ENCODE data around the gene ADARB2.

ADARB2 gene

GRCh38 chr10:1735562-1735961, 1.8 kb downstream of the ADARB2 start:
- no peak for DNase-seq (ENCODE audit: low read depth)

GRCh38 chr10:1734288-1734687, 3.0 kb downstream of the ADARB2 start:
- DNase-seq (ENCODE audit: low read depth): no peak

- no peak for DNase-seq (ENCODE audit: low read depth)
Measured at GRCh38 chr10:1733720-1734119, 3.6 kb downstream of the ADARB2 start.

GRCh38 chr10:1732564-1732996, 4.7 kb downstream of the ADARB2 start:
- no peak for DNase-seq (ENCODE audit: low read depth)

GRCh38 chr10:1731592-1731991, 5.7 kb downstream of the ADARB2 start:
- DNase-seq (ENCODE audit: low read depth): no peak

- DNase-seq (ENCODE audit: low read depth): no peak
Measured at GRCh38 chr10:1729751-1730150, 7.6 kb downstream of the ADARB2 start.

GRCh38 chr10:1726861-1727260, 10.5 kb downstream of the ADARB2 start:
- DNase-seq (ENCODE audit: low read depth): no peak

- no peak for DNase-seq (ENCODE audit: low read depth)
Measured at GRCh38 chr10:1724921-1725488, 12.3 kb downstream of the ADARB2 start.

- DNase-seq (ENCODE audit: low read depth): no peak
Measured at GRCh38 chr10:1716839-1717238, 20.5 kb downstream of the ADARB2 start.

- no peak for DNase-seq (ENCODE audit: low read depth)
Measured at GRCh38 chr10:1715821-1716220, 21.5 kb downstream of the ADARB2 start.

GRCh38 chr10:1712944-1713671, 24.2 kb downstream of the ADARB2 start:
- DNase-seq (ENCODE audit: low read depth): no peak

GRCh38 chr10:1712314-1712713, 25.0 kb downstream of the ADARB2 start:
- DNase-seq (ENCODE audit: low read depth): no peak

GRCh38 chr10:1709161-1709560, 28.2 kb downstream of the ADARB2 start:
- no peak for DNase-seq (ENCODE audit: low read depth)

- no peak for DNase-seq (ENCODE audit: low read depth)
Measured at GRCh38 chr10:1708746-1709145, 28.6 kb downstream of the ADARB2 start.

GRCh38 chr10:1706711-1707110, 30.6 kb downstream of the ADARB2 start:
- DNase-seq (ENCODE audit: low read depth): no peak

- no peak for DNase-seq (ENCODE audit: low read depth)
Measured at GRCh38 chr10:1706256-1706655, 31.1 kb downstream of the ADARB2 start.

- no peak for DNase-seq (ENCODE audit: low read depth)
Measured at GRCh38 chr10:1698185-1698584, 39.1 kb downstream of the ADARB2 start.

GRCh38 chr10:1696106-1696505, 41.2 kb downstream of the ADARB2 start:
- DNase-seq (ENCODE audit: low read depth): no peak

GRCh38 chr10:1690086-1690485, 47.2 kb downstream of the ADARB2 start:
- DNase-seq (ENCODE audit: low read depth): no peak

- no peak for DNase-seq (ENCODE audit: low read depth)
Measured at GRCh38 chr10:1688531-1688930, 48.8 kb downstream of the ADARB2 start.

- DNase-seq (ENCODE audit: low read depth): no peak
Measured at GRCh38 chr10:1687623-1688150, 49.6 kb downstream of the ADARB2 start.

GRCh38 chr10:1687190-1687589, 50.1 kb downstream of the ADARB2 start:
- no peak for DNase-seq (ENCODE audit: low read depth)

GRCh38 chr10:1686491-1686749, 50.9 kb downstream of the ADARB2 start:
- no peak for DNase-seq (ENCODE audit: low read depth)
